Measurements from ENCODE around the gene KRTAP23-1. TPM values are rescaled to one million over a fixed set of nuclear protein-coding genes. Genes with fewer than 3 reads are reported as not detected.

Gene KRTAP23-1
- total RNA-seq, 4 donors from 2014 or later = not detected

- H3K27ac ChIP-seq = no peak overlapping the region
- no peaks in the 10 kb centered on the region for H3K9me3 ChIP-seq
- TF ChIP-seq POLR2A (IDR thresholded peaks at IDR 0.05) (no peak), EP300 (IDR thresholded peaks at IDR 0.05) (no peak), POLR2AphosphoS5 (IDR thresholded peaks at IDR 0.05) (no peak)
- TF ChIP-seq, protein P1, sequence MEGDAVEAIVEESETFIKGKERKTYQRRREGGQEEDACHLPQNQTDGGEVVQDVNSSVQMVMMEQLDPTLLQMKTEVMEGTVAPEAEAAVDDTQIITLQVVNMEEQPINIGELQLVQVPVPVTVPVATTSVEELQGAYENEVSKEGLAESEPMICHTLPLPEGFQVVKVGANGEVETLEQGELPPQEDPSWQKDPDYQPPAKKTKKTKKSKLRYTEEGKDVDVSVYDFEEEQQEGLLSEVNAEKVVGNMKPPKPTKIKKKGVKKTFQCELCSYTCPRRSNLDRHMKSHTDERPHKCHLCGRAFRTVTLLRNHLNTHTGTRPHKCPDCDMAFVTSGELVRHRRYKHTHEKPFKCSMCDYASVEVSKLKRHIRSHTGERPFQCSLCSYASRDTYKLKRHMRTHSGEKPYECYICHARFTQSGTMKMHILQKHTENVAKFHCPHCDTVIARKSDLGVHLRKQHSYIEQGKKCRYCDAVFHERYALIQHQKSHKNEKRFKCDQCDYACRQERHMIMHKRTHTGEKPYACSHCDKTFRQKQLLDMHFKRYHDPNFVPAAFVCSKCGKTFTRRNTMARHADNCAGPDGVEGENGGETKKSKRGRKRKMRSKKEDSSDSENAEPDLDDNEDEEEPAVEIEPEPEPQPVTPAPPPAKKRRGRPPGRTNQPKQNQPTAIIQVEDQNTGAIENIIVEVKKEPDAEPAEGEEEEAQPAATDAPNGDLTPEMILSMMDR (IDR thresholded peaks at IDR 0.05) = no peak
- no peaks in the 10 kb centered on the region for H3K27me3 ChIP-seq
- H3K4me1 ChIP-seq = no peaks in the 10 kb centered on the region
- H3K4me3 ChIP-seq = no peak overlapping the region
- 18 to 25% methylated on average over 3 of the region's 3 CpGs for WGBS, 2 donors (ENCODE audit: low coverage in 1 of 2)
- ATAC-seq = no peak
- no peaks in the 10 kb centered on the region for H3K36me3 ChIP-seq
These were observed 7.5 kb upstream of the KRTAP23-1 start for GRCh38 chr21:30355906-30356305.

GRCh38 chr21:30354308-30355005 lies 6.1 kb upstream of the KRTAP23-1 start:
- H3K36me3 ChIP-seq = no peaks in the 10 kb centered on the region
- H3K27ac ChIP-seq = no peak overlapping the region
- ATAC-seq = no peak
- H3K9me3 ChIP-seq = no peaks in the 10 kb centered on the region
- TF ChIP-seq EP300 (IDR thresholded peaks at IDR 0.05) = no peak
- TF ChIP-seq, protein P1 (IDR thresholded peaks at IDR 0.05) = no peak
- no peak for TF ChIP-seq POLR2AphosphoS5 (IDR thresholded peaks at IDR 0.05)
- TF ChIP-seq POLR2A (IDR thresholded peaks at IDR 0.05) = no peak
- H3K4me3 ChIP-seq = no peak overlapping the region
- H3K27me3 ChIP-seq = no peaks in the 10 kb centered on the region
- H3K4me1 ChIP-seq = no peaks in the 10 kb centered on the region
- WGBS, 2 donors (ENCODE audit: low coverage in 1 of 2) = 75 to 80% methylated on average over 1 of the region's 1 CpG

DNA sequence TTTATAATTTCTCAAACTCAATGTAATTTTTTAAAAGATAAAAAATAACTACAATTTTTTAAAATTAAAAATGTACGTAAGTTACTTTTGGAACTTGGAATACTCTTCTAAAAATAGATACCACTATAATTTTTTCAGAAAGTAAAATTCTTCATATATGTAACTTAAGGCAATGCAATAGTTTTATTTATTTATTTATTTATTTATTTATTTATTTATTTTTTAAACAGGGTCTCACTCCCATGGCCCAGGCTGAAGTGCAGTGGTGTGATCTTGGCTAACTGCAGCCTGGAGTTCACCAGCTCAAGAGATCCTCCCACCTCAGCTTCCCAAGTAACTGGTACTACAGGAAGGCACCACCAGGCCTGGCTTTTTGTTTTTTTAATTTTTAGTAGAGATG lies 3.1 kb upstream of the KRTAP23-1 start:
- Histone ChIP-seq H3K27ac (no peak overlapping the region), H3K4me3 (no peak overlapping the region), H3K9me3 (no peaks in the 10 kb centered on the region), H3K27me3 (no peaks in the 10 kb centered on the region), H3K4me1 (no peaks in the 10 kb centered on the region), H3K36me3 (no peaks in the 10 kb centered on the region)
- WGBS, 2 donors (ENCODE audit: low coverage in 1 of 2) = 87 to 100% methylated on average over 1 of the region's 1 CpG
- TF ChIP-seq EP300 (IDR thresholded peaks at IDR 0.05) = no peak
- TF ChIP-seq, protein P1 (IDR thresholded peaks at IDR 0.05) = no peak
- no peak for ATAC-seq

- H3K9me3 ChIP-seq = no peaks in the 10 kb centered on the region
- WGBS, 2 donors (ENCODE audit: low coverage in 1 of 2) = 27 to 48% methylated on average over 3 of the region's 3 CpGs
- H3K27ac ChIP-seq = no peak overlapping the region
- ATAC-seq = no peak
- H3K27me3 ChIP-seq = no peaks in the 10 kb centered on the region
- H3K4me3 ChIP-seq = no peak overlapping the region
- H3K36me3 ChIP-seq = no peaks in the 10 kb centered on the region
- H3K4me1 ChIP-seq = no peaks in the 10 kb centered on the region
- TF ChIP-seq, protein P1 (IDR thresholded peaks at IDR 0.05) = no peak
- TF ChIP-seq POLR2AphosphoS5 (IDR thresholded peaks at IDR 0.05) (no peak), EP300 (IDR thresholded peaks at IDR 0.05) (no peak), POLR2A (IDR thresholded peaks at IDR 0.05) (no peak)
These were observed 1.2 kb upstream of the KRTAP23-1 start for GRCh38 chr21:30349572-30349971.

DNA sequence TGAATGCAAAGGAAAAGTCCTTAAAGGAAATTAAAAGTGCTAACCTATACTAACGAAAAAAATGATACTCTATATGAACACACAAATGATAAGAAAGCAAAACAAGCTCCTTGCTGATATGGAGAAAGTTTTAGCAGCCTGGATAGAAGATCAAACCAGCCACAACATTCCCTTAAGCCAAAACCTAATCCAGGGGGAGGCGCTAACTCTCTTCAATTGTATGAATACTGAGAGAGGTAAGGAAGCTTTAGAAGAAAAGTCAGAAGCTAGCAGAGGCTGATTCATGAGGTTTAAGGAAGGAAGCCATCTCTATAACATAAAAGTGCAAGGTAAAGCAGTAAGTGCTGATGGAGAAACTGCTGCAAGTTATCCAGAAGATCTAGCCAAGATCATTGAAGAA lies 3.4 kb downstream of the KRTAP23-1 start:
- no peaks in the 10 kb centered on the region for H3K4me1 ChIP-seq
- TF ChIP-seq POLR2A (IDR thresholded peaks at IDR 0.05) = no peak
- TF ChIP-seq POLR2AphosphoS5 (IDR thresholded peaks at IDR 0.05) = no peak
- TF ChIP-seq, protein P1 (IDR thresholded peaks at IDR 0.05) = no peak
- TF ChIP-seq EP300 (IDR thresholded peaks at IDR 0.05) = no peak
- H3K27me3 ChIP-seq = no peaks in the 10 kb centered on the region
- no peaks in the 10 kb centered on the region for H3K9me3 ChIP-seq
- 62 to 83% methylated on average over 2 of the region's 2 CpGs for WGBS, 2 donors (ENCODE audit: low coverage in 1 of 2)
- no peak overlapping the region for H3K27ac ChIP-seq
- no peak for ATAC-seq
- H3K4me3 ChIP-seq = no peak overlapping the region
- H3K36me3 ChIP-seq = no peaks in the 10 kb centered on the region

All from gastroesophageal sphincter (tissue), 4 donors.